ENCODE measurements around the gene ADAMTS1.
A peak's percentile ranks its signal among the peaks of the same experiment; 100 is the strongest.

ADAMTS1 gene

GRCh38 chr21:26812173-26812572, 33.0 kb downstream of the ADAMTS1 start:
- DNase-seq, result no peak

GRCh38 chr21:26811482-26811881, 33.7 kb downstream of the ADAMTS1 start:
- no peak for DNase-seq

- no peak for DNase-seq
Measured at GRCh38 chr21:26810676-26811415, 34.4 kb downstream of the ADAMTS1 start.

GRCh38 chr21:26810266-26810665, 34.9 kb downstream of the ADAMTS1 start:
- DNase-seq, result no peak

GRCh38 chr21:26809745-26810144, 35.5 kb downstream of the ADAMTS1 start:
- no peak for DNase-seq

GRCh38 chr21:26806801-26807295, 38.4 kb downstream of the ADAMTS1 start:
- peak; percentile 23 for DNase-seq

GRCh38 chr21:26804895-26805609, 40.2 kb downstream of the ADAMTS1 start:
- DNase-seq, result no peak

- DNase-seq, result no peak
Measured at GRCh38 chr21:26801498-26801897, 43.7 kb downstream of the ADAMTS1 start.

- DNase-seq, result no peak
Measured at GRCh38 chr21:26800970-26801431, 44.2 kb downstream of the ADAMTS1 start.

GRCh38 chr21:26800455-26800854, 44.8 kb downstream of the ADAMTS1 start:
- no peak for DNase-seq

GRCh38 chr21:26800001-26800400, 45.2 kb downstream of the ADAMTS1 start:
- no peak for DNase-seq

- DNase-seq, result no peak
Measured at GRCh38 chr21:26798856-26799751, 46.1 kb downstream of the ADAMTS1 start.

GRCh38 chr21:26797878-26798456, 47.2 kb downstream of the ADAMTS1 start:
- no peak for DNase-seq

- peak; percentile 91 for DNase-seq
Measured at GRCh38 chr21:26795866-26796329, 49.3 kb downstream of the ADAMTS1 start.

- DNase-seq, result no peak
Measured at GRCh38 chr21:26795412-26795805, 49.8 kb downstream of the ADAMTS1 start.

- no peak for DNase-seq
Measured at GRCh38 chr21:26794597-26795411, 50.4 kb downstream of the ADAMTS1 start.

- DNase-seq, result no peak
Measured at GRCh38 chr21:26790296-26790695, 54.9 kb downstream of the ADAMTS1 start.

GRCh38 chr21:26788790-26789189, 56.4 kb downstream of the ADAMTS1 start:
- DNase-seq, result no peak

Data from NCI-H226 (cell line).